HS-27A (cell line): Measurements from ENCODE around the gene GPR50.

Experiments
- DNase-seq: peaks from one replicate; pipeline ENCODE4 v3.0.0-alpha.2; 2012; ENCODE audit warnings: low read depth, missing footprints

GPR50 gene

GRCh38 chrX:151176231-151176750 is at the start of gene GPR50:
Gene GPR50 (plus strand): TSS chrX:151176584. CDS start chrX:151176722, 138 bp downstream.
- no peak for DNase-seq

DNA sequence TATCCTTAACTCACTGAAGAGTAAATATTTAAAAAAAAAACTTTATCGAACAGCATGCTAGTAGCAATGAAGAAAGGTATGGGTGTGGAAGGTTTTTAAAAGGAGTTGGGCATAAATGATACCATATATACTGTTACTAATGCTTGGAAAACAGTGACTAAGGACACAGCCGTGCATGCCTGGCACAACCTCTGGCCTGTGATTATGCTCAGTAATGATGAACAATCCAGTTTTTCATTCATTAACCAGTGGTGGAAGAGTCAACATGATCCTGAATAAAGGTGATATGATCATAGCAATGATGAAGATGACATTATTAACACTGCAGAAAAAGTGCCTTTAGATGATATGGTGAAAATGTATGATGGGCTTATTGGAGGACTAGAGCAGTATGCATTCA is 43.9 kb upstream of the GPR50 start:
- DNase-seq: no peak

DNA sequence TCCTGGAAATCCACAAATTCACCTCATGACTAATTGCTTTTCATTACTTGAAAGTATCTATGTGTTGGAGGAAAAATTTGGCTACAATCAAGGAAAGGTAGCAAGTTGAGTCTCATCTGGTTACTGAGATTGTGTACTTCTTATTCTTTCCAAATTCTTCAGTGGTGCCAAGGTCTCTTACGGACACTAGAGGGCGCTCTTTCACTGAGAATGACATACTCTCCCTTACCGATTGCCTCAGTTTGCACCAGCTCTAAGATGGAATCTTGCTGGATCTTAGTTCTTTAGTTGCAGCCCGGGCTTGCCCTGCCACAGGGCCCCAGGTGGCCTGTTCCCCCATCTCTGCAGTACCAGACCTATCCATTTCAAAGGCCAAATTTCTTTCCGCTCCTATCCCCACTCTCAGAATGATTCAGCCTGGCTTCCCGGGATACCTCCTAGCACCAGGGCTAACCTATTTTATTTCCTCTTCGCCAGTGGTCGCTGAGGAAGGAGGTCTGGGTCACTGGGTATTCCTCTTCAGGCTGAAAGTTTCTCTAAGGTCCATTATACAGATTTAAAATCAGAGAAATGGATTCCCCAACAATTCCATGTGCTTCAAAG is 24.6 kb upstream of the GPR50 start:
- DNase-seq: no peak

DNA sequence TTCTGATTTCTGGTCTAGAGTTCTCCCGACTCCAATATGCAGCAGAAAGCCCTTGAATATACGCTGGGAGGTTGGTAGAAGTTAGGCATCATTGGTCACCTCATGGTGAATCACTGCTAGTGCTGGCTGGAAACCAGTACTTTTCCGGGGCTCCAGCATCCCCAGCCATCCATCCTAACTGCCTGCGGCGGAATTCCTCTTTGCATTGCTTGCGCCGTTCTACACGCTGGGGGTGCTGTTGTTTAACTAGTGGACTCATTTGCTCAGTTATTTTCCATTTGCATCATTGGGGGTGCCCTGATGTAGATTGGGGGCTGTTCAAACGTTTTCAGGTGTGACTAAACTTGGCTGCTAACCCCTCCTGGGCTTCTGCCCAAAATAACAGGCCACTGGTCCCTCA is 23.3 kb upstream of the GPR50 start:
- DNase-seq: no peak

GRCh38 chrX:151153667-151154066 is 22.7 kb upstream of the GPR50 start:
- DNase-seq: no peak

DNA sequence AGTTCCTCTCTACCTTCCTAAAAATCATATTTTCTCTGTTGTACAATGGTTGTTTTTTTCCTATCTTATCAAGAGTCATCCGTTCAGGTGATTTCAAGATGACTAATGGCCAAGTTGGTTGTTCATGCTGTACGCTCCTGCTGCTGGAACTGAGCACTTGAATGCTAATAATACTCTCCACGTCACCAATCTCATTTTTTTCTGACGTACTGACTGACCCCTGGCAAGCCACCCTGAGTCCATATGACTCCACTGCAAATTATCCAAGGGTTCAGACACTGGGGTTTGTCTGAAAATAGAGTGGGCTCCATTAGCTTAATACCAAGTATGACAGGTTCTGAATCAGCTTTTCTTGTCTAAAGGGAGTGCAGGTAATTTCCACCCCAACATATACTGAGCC is 21.1 kb upstream of the GPR50 start:
- no peak for DNase-seq

DNA sequence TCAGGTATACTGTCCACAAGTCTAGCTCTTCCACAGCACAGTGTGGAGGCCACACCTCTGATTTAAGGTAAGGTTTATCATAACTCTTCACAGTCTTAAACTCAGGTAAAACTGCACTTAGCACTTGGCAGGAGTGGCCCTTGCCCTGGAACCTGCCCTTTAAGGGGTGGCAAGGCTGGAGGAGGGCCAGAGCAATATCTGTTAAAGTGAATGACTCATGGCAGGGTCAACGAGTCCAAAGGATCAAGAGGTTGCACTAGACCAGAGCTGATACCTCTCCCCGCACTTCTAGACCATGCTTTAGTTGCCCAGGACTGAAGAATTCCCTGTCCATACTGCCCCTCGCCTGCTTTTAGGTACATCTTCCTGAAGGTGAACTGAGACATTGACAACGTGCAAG is 14.7 kb upstream of the GPR50 start:
- DNase-seq: no peak

GRCh38 chrX:151167791-151168345 is 8.5 kb upstream of the GPR50 start:
- DNase-seq: no peak

DNA sequence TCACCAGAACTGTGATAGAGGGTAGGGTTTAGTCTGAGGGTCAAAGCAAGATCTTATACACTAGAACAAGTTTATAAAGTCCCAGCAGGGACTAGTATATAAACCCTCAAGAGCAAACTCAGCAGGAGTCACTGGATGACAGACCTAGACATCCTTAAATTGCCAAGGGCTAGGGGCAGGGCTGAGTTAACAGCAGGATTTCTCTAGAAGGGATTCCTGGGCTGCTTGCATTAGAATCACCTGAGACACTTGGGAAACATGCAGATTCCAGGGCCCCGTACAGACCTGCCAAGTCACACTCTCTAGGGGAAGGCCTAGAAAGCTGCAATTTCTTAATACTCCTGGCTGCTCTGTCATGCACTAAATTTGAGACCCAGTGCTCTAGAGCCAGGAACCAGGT is 6.6 kb upstream of the GPR50 start:
- DNase-seq: no peak

GRCh38 chrX:151174581-151175282 is 1.7 kb upstream of the GPR50 start:
- no peak for DNase-seq

DNA sequence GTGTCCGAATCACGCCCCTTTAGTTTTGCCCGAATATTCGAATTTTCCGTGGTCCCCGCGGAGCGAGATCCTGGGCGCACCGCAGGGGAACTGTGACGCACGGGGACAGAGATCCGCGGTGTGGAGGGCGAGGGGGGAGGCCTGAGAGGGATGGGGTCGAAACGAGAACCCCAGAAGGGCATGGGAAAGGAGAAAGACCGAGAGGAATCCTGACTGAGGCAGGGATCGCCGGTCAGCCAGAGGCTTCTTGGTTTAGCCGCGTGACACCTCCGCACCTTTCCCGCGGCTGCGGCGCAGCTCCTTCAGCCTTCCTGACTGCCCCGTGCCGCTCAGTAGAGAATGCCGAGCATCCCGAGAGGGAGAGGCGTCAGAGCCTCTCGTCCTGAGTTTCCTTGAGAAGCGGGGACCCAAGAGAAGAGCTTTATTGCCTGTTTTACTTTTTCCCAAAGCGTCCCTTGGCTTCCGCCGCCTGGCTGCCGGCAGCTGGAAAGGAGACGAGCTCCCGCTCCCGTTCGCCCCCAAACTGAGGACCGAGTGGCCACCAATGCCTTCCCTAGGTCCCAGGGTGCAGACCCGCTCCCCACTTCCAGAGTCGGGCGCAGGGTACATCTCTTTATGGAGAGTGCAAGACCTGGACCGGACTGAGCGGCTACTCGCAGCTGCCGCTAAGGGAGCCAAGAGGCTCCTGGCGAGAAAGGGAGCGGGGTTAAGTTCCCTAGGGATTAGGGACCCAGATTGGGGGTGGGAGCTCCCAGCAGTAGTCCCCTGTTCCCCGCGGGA is 911 bp upstream of the GPR50 start:
- no peak for DNase-seq

DNA sequence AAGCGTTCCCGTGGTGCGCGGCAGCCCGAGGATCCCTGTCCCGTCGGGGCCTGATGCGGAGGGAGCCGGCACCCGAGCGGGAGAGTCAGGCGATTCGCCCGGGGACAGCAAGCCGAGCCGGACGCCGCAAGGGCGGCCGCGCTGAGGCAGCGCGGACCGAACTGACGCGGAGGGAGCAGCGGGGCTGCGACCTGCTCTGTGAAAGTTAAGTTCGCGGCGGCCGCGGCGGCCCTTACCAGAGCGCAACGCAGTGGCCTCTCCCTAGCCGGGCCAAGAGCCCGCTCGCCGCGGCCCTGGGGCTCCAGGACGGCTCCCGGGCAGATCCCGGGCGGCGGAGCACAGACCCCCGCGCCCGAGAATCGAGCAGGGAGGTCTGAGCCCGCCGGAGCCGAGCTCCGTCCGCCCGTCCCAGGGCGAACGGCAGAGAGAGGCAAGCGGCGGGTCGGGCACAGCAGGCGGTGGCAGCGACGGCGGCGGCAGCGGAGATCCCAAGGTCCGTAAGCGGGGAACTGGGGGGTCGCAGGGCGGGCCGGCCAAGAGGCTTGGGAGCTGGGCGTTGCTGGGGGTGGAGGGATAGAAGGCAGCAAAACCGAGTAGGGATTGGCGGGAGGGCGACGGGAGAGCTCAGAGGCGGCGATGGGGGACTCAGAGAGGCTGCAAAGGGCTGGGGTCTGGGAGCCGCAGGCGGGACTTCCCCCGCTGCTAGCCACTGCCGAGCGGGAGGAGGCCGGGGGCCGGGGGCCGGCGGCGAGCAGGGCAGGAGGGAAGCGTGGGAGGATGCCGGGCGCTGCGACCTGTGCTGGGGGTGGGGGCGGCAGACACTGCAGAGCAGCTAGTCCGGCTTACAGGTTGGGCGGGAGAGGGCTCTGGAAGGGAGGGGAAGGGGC is 1.0 kb downstream of the GPR50 start:
- no peak for DNase-seq

DNA sequence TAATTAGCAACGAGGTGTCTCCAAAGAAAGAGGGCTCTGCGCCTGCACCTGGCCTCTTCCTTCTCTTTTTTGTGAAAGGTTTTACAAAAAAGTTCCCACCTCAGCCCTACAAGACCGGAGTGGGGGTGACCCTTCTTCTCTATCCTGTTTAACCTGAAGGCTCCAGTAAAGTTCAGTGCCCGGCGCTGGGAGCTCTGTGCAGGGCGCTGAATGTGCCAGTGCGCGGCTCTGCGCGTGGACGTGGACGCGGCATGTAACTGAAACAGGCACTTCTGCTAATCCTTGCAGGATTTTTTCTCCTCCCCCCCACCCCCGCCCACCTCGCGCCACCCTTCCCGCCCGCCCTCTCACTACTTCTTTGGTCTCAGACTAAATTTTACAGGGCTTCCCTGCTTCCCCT is 2.4 kb downstream of the GPR50 start:
- DNase-seq: no peak

GRCh38 chrX:151180400-151180799 is 4.0 kb downstream of the GPR50 start:
- no peak for DNase-seq

- DNase-seq: no peak
Measured at GRCh38 chrX:151181088-151181487, 4.7 kb downstream of the GPR50 start.

GRCh38 chrX:151183233-151183753 is 6.9 kb downstream of the GPR50 start:
- no peak for DNase-seq

DNA sequence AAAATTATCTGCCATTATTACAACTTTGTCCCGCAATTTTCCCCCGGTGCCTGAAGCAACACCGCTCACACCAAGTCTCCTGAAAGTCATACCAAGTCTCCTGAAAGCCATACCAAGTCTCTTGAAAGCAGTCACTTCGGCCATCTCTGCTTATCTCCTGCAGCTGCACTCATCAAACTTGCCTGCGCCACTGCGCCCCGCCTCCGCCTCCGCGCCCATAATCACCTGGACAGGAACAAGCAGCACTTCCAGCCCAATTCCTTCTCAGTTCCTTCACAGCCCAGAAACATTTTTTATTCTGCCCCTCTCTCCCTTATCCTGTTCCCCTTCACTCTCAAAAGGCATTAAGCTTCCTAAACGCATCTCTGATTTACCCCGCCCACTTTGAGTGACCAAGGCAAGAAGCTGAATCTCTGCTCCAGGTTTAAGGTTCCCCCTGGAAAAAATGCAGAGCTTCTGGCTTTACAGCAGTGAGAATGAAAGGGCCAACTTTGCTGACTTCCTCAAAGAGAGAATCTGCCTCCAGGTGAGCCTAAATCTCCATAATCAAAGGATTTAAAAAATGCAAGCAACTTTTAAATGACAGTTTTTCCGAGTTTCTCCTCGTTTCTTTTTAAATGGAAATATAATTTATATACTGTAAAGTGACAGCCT is 7.7 kb downstream of the GPR50 start:
- no peak for DNase-seq

DNA sequence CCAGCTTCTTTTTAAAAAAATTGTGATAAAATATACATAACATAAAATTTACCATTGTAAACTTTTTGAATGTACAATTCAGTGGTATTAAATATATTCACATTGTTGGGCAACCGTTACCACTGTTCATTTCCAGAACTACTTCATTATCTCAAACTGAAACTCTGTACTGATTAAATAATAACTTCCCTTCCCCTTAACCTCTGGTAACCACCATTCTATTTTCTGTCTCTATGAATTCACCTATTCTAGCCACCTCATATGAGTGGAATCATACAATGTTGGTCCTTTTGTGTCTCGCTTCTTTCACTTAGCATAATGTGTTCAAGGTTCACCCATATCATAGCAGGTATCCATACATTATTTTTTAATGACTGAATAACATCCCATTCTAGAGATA is 8.3 kb downstream of the GPR50 start:
- no peak for DNase-seq

- DNase-seq: no peak
Measured at GRCh38 chrX:151206871-151207270, 30.5 kb downstream of the GPR50 start.

DNA sequence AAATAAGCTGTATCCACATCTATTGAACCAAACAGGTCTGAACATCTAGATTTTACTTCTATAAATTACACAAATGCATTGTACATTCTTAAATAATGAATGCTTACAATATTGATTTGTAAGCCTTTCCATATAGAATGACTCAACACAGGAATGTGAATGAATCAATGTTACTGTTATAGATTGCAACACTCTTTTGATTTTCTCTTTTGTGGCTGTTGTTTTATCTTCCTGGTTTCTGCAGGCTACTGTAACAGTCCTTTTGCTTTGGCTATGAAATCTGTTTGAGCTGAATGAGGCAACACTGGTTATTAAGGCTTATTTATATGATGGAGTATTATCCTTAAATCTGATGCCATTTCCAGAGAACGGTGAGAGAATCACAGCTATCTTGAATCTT is 49.5 kb downstream of the GPR50 start:
- DNase-seq: no peak

GRCh38 chrX:151226941-151227340 is 50.6 kb downstream of the GPR50 start:
- no peak for DNase-seq
